ENCODE results near the gene FOXP1. TPM values are rescaled to one million over a fixed set of nuclear protein-coding genes. Genes with fewer than 3 reads are reported as not detected.

The FOXP1 gene
- total and polyA plus RNA-seq, 2 experiments from 2014 or later, result 76.8 to 99.8 TPM

DNA sequence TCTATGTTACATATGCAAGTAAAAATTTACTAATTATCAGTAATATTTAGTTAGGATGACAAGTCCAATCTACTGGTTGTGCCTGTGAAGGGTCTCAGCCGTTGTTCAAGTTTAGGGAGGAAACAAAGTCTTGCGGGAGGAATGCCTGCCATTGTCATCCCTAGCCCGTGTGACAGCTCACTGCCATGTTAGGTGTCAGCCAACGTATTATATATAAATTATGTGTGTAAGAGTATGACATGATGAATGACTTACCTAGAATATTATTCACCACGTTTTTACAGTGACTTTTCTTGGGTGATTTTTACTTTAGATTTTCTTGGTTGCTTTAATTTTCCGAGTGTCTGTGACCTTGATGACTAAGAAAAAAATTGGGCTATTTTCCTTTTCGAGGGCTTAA lies 656.7 kb downstream of the FOXP1 start:
- Histone ChIP-seq H3K4me1 (ENCODE audit: insufficient read depth) (no peaks in the 10 kb centered on the region), H3K4me3 (no peak overlapping the region), H3K79me2 (no peaks in the 10 kb centered on the region), H3K9me3 (ENCODE audit: low read depth) (no peaks in the 10 kb centered on the region), H3K27ac (no peak overlapping the region), H3K4me2 (no peak overlapping the region), H3K9me2 (replicated peaks; ENCODE audit: insufficient read depth) (no peaks in the 10 kb centered on the region), H4K20me1 (ENCODE audit: insufficient read depth, poor library complexity, severe bottlenecking) (no peaks in the 10 kb centered on the region), H2AFZ (no peak overlapping the region), H3K27me3 (no peaks in the 10 kb centered on the region), H3K36me3 (replicated peaks; ENCODE audit: insufficient read depth, low read depth) (no peaks in the 10 kb centered on the region)
- WGBS (ENCODE audit: low lambda C conversion rate, missing lambda C conversion rate), result 82% methylated on average over 7 of the region's 7 CpGs
- TF ChIP-seq EZH2 (IDR thresholded peaks at IDR 0.05; ENCODE audit: borderline replicate concordance), result no peak
- TF ChIP-seq EZH2phosphoT487 (IDR thresholded peaks at IDR 0.05; ENCODE audit: low read depth, severe bottlenecking, unreplicated experiment), result no peak
- TF ChIP-seq, protein P1, sequence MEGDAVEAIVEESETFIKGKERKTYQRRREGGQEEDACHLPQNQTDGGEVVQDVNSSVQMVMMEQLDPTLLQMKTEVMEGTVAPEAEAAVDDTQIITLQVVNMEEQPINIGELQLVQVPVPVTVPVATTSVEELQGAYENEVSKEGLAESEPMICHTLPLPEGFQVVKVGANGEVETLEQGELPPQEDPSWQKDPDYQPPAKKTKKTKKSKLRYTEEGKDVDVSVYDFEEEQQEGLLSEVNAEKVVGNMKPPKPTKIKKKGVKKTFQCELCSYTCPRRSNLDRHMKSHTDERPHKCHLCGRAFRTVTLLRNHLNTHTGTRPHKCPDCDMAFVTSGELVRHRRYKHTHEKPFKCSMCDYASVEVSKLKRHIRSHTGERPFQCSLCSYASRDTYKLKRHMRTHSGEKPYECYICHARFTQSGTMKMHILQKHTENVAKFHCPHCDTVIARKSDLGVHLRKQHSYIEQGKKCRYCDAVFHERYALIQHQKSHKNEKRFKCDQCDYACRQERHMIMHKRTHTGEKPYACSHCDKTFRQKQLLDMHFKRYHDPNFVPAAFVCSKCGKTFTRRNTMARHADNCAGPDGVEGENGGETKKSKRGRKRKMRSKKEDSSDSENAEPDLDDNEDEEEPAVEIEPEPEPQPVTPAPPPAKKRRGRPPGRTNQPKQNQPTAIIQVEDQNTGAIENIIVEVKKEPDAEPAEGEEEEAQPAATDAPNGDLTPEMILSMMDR (IDR thresholded peaks at IDR 0.05; ENCODE audit: poor library complexity), result no peak
- no peak for DNase-seq (ENCODE audit: low spot score)

DNA sequence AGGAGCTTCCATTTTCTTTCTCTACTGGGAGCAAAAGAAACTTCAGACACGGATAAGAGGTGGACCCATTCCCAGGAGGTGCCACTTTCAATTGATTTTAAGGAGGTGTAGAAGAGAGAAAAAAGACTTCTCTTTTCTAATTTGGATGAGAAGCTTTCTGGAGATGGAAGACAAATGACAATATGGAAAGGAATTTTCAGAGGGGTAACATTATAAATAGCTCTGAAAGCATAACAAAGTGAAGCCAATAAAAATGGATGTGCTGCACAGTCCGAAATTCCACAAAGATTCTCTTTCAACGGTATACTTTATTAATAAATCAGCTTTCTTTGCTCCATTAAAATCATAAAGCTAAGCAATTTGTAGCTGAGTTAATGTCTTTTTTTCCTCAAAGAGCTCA lies 663.9 kb downstream of the FOXP1 start:
- TF ChIP-seq, protein P1 (IDR thresholded peaks at IDR 0.05; ENCODE audit: poor library complexity), result no peak
- no peak for TF ChIP-seq EZH2 (IDR thresholded peaks at IDR 0.05; ENCODE audit: borderline replicate concordance)
- TF ChIP-seq EZH2phosphoT487 (IDR thresholded peaks at IDR 0.05; ENCODE audit: low read depth, severe bottlenecking, unreplicated experiment), result no peak
- Histone ChIP-seq H3K36me3 (replicated peaks; ENCODE audit: insufficient read depth, low read depth) (no peaks in the 10 kb centered on the region), H3K4me2 (no peak overlapping the region), H3K9me2 (replicated peaks; ENCODE audit: insufficient read depth) (no peaks in the 10 kb centered on the region), H3K27ac (no peak overlapping the region), H3K79me2 (no peaks in the 10 kb centered on the region), H3K4me1 (ENCODE audit: insufficient read depth) (no peaks in the 10 kb centered on the region), H3K4me3 (no peak overlapping the region), H4K20me1 (ENCODE audit: insufficient read depth, poor library complexity, severe bottlenecking) (no peaks in the 10 kb centered on the region), H2AFZ (no peak overlapping the region), H3K27me3 (no peaks in the 10 kb centered on the region), H3K9me3 (ENCODE audit: low read depth) (no peaks in the 10 kb centered on the region)
- 81% methylated on average over 3 of the region's 3 CpGs for WGBS (ENCODE audit: low lambda C conversion rate, missing lambda C conversion rate)
- DNase-seq (ENCODE audit: low spot score), result no peak

DNA sequence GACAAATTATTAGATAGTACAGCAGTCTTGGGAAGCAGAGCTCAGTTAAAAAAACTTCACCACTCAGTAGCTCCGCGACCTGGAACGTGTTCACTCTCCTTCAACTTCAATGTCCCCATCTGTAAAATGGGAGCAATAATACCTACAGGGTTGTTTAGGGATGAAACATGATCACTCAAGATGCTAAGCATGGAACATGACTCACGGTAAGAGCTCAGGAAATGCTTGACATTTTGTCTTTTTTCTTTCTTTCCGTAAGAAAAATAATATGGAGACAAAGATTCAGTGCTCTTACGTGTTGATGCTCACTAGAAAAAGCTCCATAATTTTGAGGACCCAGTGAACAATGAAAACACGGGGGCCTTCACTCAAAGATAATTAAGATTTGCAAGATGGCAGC lies 664.4 kb downstream of the FOXP1 start:
- no peaks in the 10 kb centered on the region for H3K27me3 ChIP-seq
- H2AFZ ChIP-seq, result no peak overlapping the region
- H3K4me2 ChIP-seq, result no peak overlapping the region
- H3K9me2 ChIP-seq (replicated peaks; ENCODE audit: insufficient read depth), result no peaks in the 10 kb centered on the region
- H4K20me1 ChIP-seq (ENCODE audit: insufficient read depth, poor library complexity, severe bottlenecking), result no peaks in the 10 kb centered on the region
- no peak overlapping the region for H3K27ac ChIP-seq
- no peaks in the 10 kb centered on the region for H3K4me1 ChIP-seq (ENCODE audit: insufficient read depth)
- H3K36me3 ChIP-seq (replicated peaks; ENCODE audit: insufficient read depth, low read depth), result no peaks in the 10 kb centered on the region
- DNase-seq (ENCODE audit: low spot score), result no peak
- TF ChIP-seq EZH2phosphoT487 (IDR thresholded peaks at IDR 0.05; ENCODE audit: low read depth, severe bottlenecking, unreplicated experiment) (no peak), EZH2 (IDR thresholded peaks at IDR 0.05; ENCODE audit: borderline replicate concordance) (no peak)
- TF ChIP-seq, protein P1 (IDR thresholded peaks at IDR 0.05; ENCODE audit: poor library complexity), result no peak
- no peak overlapping the region for H3K4me3 ChIP-seq
- no peaks in the 10 kb centered on the region for H3K79me2 ChIP-seq
- 94% methylated on average over 7 of the region's 7 CpGs for WGBS (ENCODE audit: low lambda C conversion rate, missing lambda C conversion rate)
- no peaks in the 10 kb centered on the region for H3K9me3 ChIP-seq (ENCODE audit: low read depth)
